ENCODE data around the gene SOCS7.

GRCh38 chr17:38404174-38404943, 52.7 kb downstream of the SOCS7 start:
- TF ChIP-seq CTCF (IDR thresholded peaks at IDR 0.05; ENCODE audit: insufficient read depth, low read depth, low read length), result no peak
- TF ChIP-seq EZH2 (IDR thresholded peaks at IDR 0.05; ENCODE audit: insufficient read depth, low read length), result no peak
